MCF 10A (cell line): ENCODE results near the gene HMGN4. TPM values are rescaled to one million over a fixed set of nuclear protein-coding genes. Genes with fewer than 3 reads are reported as not detected.
"Not testable (repeated sequence)": the region's sequence is repeated elsewhere in the genome, so short reads cannot be mapped to it uniquely, and the experiment has no call there.

Source experiments
- BruUV-seq: library from RNA; stranded (reverse); fragments of 400-500 nt; replicated peaks from 2 replicates; lab custom pipeline; 2021; lab: Mats Ljungman, UMichigan
- CTCF ChIA-PET: fragments of 300-600 bp; sonication (Branson Sonifier 250); formaldehyde crosslinking; extraction: SDS; loops from one replicate; lab custom pipeline; 2021; ENCODE audit warnings: antibody characterized with exemption, inconsistent platforms; lab: Yijun Ruan, JAX
- POLR2A ChIA-PET: fragments of 300-600, 350-650 bp; sonication (Branson Sonifier 250); formaldehyde crosslinking; extraction: SDS; loops from one replicate; lab custom pipeline; 2020; ENCODE audit warnings: antibody characterized with exemption, inconsistent platforms; lab: Yijun Ruan, JAX
- DNase-seq: peaks from one replicate; pipeline ENCODE4 v3.0.0-alpha.2; 2018; ENCODE audit not compliant: unreplicated experiment
- H3K27ac Mint-ChIP-seq: one replicate; pipeline ENCODE4 v1.8.0; 2022; ENCODE audit warnings: mild to moderate bottlenecking, low read depth, mixed read lengths; ENCODE audit not compliant: unreplicated experiment
- H3K27me3 Mint-ChIP-seq: one replicate; pipeline ENCODE4 v1.8.0; 2022; ENCODE audit warnings: mixed read lengths; ENCODE audit not compliant: insufficient read depth, unreplicated experiment
- H3K36me3 Mint-ChIP-seq: one replicate; pipeline ENCODE4 v1.8.0; 2022; ENCODE audit warnings: mild to moderate bottlenecking, moderate library complexity, mixed read lengths; ENCODE audit not compliant: insufficient read depth, unreplicated experiment
- H3K4me1 Mint-ChIP-seq: one replicate; pipeline ENCODE4 v1.8.0; 2022; ENCODE audit warnings: mixed read lengths; ENCODE audit not compliant: insufficient read depth, unreplicated experiment
- H3K4me3 Mint-ChIP-seq: one replicate; pipeline ENCODE4 v1.8.0; 2022; ENCODE audit warnings: mild to moderate bottlenecking, moderate library complexity, mixed read lengths; ENCODE audit not compliant: unreplicated experiment
- H3K9me3 Mint-ChIP-seq: one replicate; pipeline ENCODE4 v1.8.0; 2022; ENCODE audit warnings: mixed read lengths; ENCODE audit not compliant: unreplicated experiment
- CTCF ChIP-seq: fragments of 200-600 bp; IDR thresholded peaks from one replicate; pipeline ENCODE4 v1.8.0; 2022; ENCODE audit warnings: antibody characterized with exemption, mild to moderate bottlenecking; ENCODE audit not compliant: unreplicated experiment
- intact Hi-C: fragments of 100-400 bp; cut with micrococcal nuclease; formaldehyde crosslinking; loops from 2 replicates; pipeline ENCODE4 v1.14.1; 2022
- total RNA-seq: library from RNA; stranded (reverse); gene quantifications from 2 replicates; pipeline ENCODE4 v1.2.3, GENCODE V29; 2022

Gene HMGN4
- total RNA-seq, 1 experiment from 2014 or later, result 71.7 TPM

DNA sequence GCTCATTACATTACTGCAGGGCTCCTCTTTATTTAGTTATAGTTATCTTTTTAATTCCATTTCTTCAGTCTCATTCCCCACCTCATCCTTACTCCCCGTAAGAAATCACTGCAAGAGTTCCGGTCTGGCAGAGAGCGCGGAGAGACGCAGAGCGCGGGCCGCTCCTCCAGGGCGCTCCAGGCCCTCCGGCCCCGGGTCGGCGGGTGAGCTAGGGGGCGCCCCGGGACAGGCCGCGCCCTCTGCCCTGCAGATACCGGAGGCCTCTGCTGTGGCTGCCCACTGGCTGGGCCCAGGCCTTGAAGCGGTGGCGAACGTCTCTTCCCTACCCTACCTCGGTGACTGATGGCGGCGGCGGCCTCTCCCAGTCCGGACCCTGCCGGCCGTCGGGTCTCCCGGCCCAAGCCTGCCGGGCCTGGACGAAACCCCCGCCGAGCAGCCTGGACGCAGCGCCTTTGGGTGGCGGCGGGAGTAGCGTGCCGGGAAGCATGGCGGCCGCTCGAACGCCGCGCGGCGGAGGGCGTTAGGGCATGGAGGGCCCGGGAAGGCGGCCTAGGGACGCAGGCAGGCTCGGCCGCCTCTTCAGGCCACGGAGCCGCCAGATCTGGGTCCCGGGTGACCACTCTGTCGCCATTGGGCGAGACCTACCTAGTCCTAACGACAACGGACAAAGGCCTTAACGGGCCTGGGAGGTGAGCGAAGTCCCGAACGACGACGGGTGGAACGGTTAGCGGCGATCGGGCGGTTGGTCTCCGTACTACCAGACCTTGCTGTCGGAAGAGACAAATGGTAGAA, 16.4 kb upstream of the HMGN4 start:
- DNase-seq, result peak; percentile 38
- no peak for TF ChIP-seq CTCF
- no TSS peak for BruUV-seq
- Mint-ChIP-seq H3K4me3 (peak overlapping the region; percentile 66), H3K27ac (peak overlapping the region; percentile 17), H3K36me3 (peaks cover 11% of the 10 kb centered on the region), H3K27me3 (no peaks in the 10 kb centered on the region), H3K4me1 (peaks cover 9% of the 10 kb centered on the region), H3K9me3 (no peaks in the 10 kb centered on the region)
- CTCF ChIA-PET, result interaction anchor here (0.6 to 1.0 kb wide), 2 partner anchors 35 to 501 kb away, joined by 3 read pairs; no protein-coding TSS in a partner anchor
- intact Hi-C loops, result loop anchor here (1.0 to 2.0 kb wide), 3 partner anchors 16 to 48 kb away; no protein-coding TSS in a partner anchor
- POLR2A ChIA-PET, result interaction anchor here (1.1 to 5.0 kb wide), 4 partner anchors 11 to 48 kb away, joined by 4 to 45 read pairs (median 12); partner anchors contain the start of gene HMGN4

DNA sequence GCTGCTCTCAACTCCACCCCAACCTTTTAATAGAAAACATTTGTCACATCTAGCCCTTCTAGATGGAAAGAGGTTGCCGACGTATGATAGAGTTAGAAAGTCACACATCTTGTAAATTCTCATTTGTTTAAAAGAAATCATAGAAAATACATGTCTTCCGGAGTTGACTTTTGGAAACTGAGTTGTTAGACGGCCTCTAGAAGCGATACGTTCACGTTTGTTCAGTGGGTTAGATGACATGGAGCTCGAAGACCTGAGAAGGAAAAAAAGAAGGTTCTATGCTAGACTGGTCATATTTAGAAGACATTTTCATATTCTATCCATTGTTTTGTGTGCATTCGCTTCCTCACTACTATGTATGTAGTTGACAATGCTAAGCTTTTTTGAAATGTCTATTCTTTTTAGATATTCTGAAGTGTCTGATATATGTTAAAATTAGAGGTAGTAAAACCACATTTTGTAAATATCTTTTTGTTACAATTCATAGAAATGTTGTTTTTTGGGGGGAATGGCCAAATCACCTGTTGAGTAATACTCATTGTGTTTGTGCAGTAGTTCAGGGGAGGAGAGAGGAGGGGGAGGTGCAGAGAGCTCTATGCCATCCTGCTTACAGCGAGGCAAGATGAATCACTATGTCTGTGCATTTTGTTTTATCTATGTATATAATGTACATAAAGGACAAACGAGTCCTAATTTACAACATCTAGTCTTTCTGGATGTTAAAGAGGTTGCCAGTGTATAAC, 15.5 kb upstream of the HMGN4 start:
- H3K4me1 Mint-ChIP-seq, BruUV-seq, H3K27me3 Mint-ChIP-seq, CTCF ChIA-PET, intact Hi-C loops, H3K9me3 Mint-ChIP-seq: not testable (repeated sequence)
- POLR2A ChIA-PET, result interaction anchor here (0.6 to 5.0 kb wide), 5 partner anchors 10 to 159 kb away, joined by 4 to 45 read pairs (median 4); partner anchors contain the start of gene HMGN4
- peak overlapping the region; percentile 66 for H3K27ac Mint-ChIP-seq
- H3K36me3 Mint-ChIP-seq, result peaks cover 11% of the 10 kb centered on the region
- DNase-seq, result peak; percentile 43
- H3K4me3 Mint-ChIP-seq, result peak overlapping the region; percentile 10

- BruUV-seq, H3K27ac Mint-ChIP-seq, H3K4me1 Mint-ChIP-seq, H3K9me3 Mint-ChIP-seq, DNase-seq, H3K4me3 Mint-ChIP-seq, H3K27me3 Mint-ChIP-seq, intact Hi-C loops: not testable (repeated sequence)
- H3K36me3 Mint-ChIP-seq, result peaks cover 11% of the 10 kb centered on the region
- POLR2A ChIA-PET, result interaction anchor here (0.6 to 1.1 kb wide), 2 partner anchors 8 to 639 kb away, joined by 3 to 4 read pairs; no protein-coding TSS in a partner anchor
- CTCF ChIA-PET, result interaction anchor here (0.6 kb wide), 3 partner anchors 184 to 1172 kb away, joined by 3 read pairs; no protein-coding TSS in a partner anchor
Measured at GRCh38 chr6:26524314-26524713, 13.9 kb upstream of the HMGN4 start.

DNA sequence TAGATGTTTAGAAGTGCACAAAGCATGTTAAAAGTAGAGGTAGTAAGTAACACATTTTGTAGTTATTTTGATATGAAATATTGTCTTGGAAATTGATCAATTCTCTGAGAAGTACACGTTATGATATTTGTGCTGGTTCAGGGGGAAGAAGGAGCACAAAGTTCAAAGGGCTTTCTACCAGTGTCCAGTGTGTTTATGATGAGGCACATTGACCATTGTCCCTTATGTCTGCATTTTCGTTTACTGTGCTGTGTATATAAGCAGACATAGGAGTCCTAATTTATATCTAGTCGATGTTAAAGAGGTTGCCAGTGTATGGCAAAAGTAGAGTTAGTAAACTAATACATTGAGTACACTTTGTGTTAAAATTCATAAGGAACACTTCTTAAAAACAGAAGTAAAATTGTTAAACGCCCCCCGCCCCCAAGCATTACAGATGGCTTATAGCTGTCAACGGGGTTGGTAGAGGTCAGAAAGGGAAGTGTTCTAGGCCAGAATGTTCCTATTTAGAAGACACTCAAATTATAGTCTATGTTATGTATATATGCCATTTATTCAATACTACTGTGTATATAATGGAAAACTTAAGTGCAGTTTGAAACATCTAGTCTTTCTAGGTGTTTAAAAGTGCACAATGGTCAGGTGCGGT, 13.3 kb upstream of the HMGN4 start:
- BruUV-seq, result no TSS peak
- CTCF ChIA-PET, result interaction anchor here (0.6 kb wide), 1 partner anchor 185 kb away, joined by 3 read pairs; no protein-coding TSS in a partner anchor
- intact Hi-C loops, result no loop called here

More for the DNA sequence above, 13.3 kb upstream of the HMGN4 start:
- no peaks in the 10 kb centered on the region for H3K9me3 Mint-ChIP-seq
- DNase-seq, result no peak
- peaks cover 9% of the 10 kb centered on the region for H3K4me1 Mint-ChIP-seq
- POLR2A ChIA-PET, result interaction anchor here (0.6 to 1.1 kb wide), 2 partner anchors 8 to 639 kb away, joined by 3 to 4 read pairs; no protein-coding TSS in a partner anchor
- no peaks in the 10 kb centered on the region for H3K27me3 Mint-ChIP-seq
- TF ChIP-seq CTCF, result no peak
- peaks cover 11% of the 10 kb centered on the region for H3K36me3 Mint-ChIP-seq
- no peak overlapping the region for H3K27ac Mint-ChIP-seq
- H3K4me3 Mint-ChIP-seq, result no peak overlapping the region
